Upper lobe of right lung (tissue), 1 donor: ENCODE measurements around the gene CRB3. TPM values are rescaled to one million over a fixed set of nuclear protein-coding genes. Genes with fewer than 3 reads are reported as not detected.
A peak's percentile ranks its signal among the peaks of the same experiment; 100 is the strongest.

Experiments
- ATAC-seq: fragments of 200-7000 bp; cut with Tn5 transposase; one replicate; pipeline ENCODE4 v1.9.1; 2020; ENCODE audit warnings: mild to moderate bottlenecking, moderate library complexity
- DNase-seq: peaks from one replicate; pipeline ENCODE4 v3.0.0-alpha.2; 2020
- H3K27ac ChIP-seq: fragments of 200-600 bp; one replicate; pipeline ENCODE4 v1.8.0; 2022
- H3K27me3 ChIP-seq: fragments of 200-600 bp; one replicate; pipeline ENCODE4 v1.8.0; 2022; ENCODE audit warnings: mild to moderate bottlenecking
- H3K36me3 ChIP-seq: fragments of 200-600 bp; one replicate; pipeline ENCODE4 v1.8.0; 2022
- H3K4me1 ChIP-seq: fragments of 200-600 bp; one replicate; pipeline ENCODE4 v1.8.0; 2022
- H3K4me3 ChIP-seq: fragments of 200-600 bp; one replicate; pipeline ENCODE4 v1.8.0; 2022; ENCODE audit warnings: mild to moderate bottlenecking
- H3K9me3 ChIP-seq: fragments of 200-600 bp; one replicate; pipeline ENCODE4 v1.8.0; 2022
- intact Hi-C: fragments of 100-400 bp; cut with DNase I; formaldehyde crosslinking; loops from one replicate; pipeline ENCODE4 v1.11.0; 2022
- microRNA-seq: library from miRNA; unstranded; fragments of <30 nt; microRNA quantifications from one replicate; pipeline ENCODE4 v1.2.0, GENCODE V29; 2020; ENCODE audit warnings: borderline microRNAs expressed
- total RNA-seq: library from RNA; stranded (reverse); fragmentation: NEBNext Ultra II Directional; extraction: Animal tissue kit (Norgen Biotek cat#: 25700); gene quantifications from one replicate; pipeline ENCODE4 v1.2.1, GENCODE V29; 2021
- TF ChIP-seq, protein P1 (sequence below): fragments of 200-600 bp; IDR thresholded peaks from one replicate; pipeline ENCODE4 v1.8.0; 2022; ENCODE audit warnings: antibody characterized with exemption
- donor health status: DM: no; HTN: yes; CAD: no; lungs with severe emphysema.

CRB3 gene
- total RNA-seq, 1 donor from 2014 or later: 48.4 TPM

DNA sequence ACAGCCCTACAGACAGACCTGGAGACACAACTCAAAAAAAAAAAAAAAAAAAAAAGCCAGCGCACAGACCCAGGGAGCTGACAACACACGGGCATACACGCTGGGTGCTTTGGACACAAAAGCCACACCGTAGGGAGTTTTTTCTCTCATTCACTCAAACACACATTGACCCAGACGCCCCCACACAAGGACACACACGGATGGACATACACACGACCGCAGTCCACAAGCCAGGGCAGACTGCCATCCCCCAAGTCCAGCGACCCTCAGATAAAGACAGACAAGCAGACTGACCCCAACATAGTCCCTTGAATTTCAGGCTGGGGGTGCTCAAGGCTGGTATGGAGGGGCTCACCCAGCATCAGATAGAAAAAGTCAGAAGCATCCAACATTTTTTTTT is 50.0 kb downstream of the CRB3 start:
- peaks cover 12% of the 10 kb centered on the region for H3K4me1 ChIP-seq
- ATAC-seq: no peak
- no peaks in the 10 kb centered on the region for H3K36me3 ChIP-seq
- H3K27me3 ChIP-seq: no peaks in the 10 kb centered on the region
- intact Hi-C loops: no loop called here
- no peak for DNase-seq
- no peak overlapping the region for H3K4me3 ChIP-seq
- no peaks in the 10 kb centered on the region for H3K9me3 ChIP-seq
- H3K27ac ChIP-seq: no peak overlapping the region
- TF ChIP-seq, protein P1, sequence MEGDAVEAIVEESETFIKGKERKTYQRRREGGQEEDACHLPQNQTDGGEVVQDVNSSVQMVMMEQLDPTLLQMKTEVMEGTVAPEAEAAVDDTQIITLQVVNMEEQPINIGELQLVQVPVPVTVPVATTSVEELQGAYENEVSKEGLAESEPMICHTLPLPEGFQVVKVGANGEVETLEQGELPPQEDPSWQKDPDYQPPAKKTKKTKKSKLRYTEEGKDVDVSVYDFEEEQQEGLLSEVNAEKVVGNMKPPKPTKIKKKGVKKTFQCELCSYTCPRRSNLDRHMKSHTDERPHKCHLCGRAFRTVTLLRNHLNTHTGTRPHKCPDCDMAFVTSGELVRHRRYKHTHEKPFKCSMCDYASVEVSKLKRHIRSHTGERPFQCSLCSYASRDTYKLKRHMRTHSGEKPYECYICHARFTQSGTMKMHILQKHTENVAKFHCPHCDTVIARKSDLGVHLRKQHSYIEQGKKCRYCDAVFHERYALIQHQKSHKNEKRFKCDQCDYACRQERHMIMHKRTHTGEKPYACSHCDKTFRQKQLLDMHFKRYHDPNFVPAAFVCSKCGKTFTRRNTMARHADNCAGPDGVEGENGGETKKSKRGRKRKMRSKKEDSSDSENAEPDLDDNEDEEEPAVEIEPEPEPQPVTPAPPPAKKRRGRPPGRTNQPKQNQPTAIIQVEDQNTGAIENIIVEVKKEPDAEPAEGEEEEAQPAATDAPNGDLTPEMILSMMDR: no peak

DNA sequence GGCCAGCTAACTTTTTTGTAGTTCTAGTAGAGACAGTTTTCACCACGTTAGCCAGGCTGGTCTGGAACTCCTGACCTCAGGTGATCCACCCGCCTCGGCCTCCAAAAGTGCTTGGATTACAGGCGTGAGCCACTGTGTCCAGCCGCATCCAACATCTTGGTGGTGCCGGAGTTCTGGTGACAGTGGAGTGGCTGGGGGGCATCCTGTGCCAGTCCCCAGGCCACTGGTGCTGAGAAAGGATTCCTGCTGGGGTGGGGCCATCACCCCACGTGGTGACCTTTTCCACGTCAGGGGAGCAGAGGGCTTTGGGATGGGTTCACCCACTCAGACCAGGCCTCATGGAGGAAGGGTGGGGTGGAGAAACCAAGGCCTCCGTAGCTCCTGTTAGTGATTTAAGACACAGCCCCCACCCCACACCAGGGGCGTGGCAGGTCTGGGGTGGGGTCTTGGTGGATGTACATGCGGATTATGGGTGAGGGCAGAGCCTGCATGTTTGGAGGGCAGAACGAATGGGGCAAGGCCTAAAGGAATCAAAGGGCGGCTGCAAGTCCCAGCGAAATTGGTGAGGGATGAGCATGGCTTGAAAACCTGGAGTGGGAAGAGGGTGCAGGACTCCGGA is 51.0 kb downstream of the CRB3 start:
- Histone ChIP-seq H3K27me3 (no peaks in the 10 kb centered on the region), H3K9me3 (no peaks in the 10 kb centered on the region), H3K4me1 (peaks cover 9% of the 10 kb centered on the region), H3K27ac (no peak overlapping the region), H3K4me3 (no peak overlapping the region), H3K36me3 (no peaks in the 10 kb centered on the region)
- TF ChIP-seq, protein P1: no peak
- intact Hi-C loops: no loop called here
- ATAC-seq (no peak), DNase-seq (no peak)

DNA sequence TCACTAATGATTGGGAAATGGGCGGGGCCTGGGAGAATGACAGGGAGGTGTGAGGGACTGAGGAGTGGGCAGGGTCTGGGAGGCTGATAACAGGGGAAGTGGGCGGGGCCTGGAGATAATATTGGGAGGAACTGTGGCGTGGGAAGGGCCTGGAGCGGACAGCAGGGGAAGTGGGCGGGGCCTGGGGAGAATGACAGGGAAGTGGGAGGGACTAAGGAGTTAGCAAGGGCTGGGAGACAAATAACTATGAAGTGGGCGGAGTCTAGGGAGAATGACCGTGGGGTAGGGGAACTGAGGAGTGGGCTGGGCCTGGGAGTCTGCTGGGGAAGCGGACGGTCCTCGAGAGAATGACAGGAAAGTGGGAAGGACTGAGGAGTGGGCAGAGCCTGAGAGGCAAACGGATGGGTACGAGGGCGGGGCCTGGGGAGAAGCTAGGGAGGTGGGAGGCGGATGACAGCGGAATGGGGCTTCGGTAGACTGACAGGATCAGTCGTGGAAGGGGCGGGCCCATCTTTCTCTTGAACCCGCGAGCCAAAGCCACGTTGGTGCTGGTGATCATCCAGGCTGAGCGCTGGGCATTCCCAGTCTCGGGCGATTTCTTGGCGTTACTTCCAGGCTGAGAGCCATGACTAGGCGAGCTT is 52.1 kb downstream of the CRB3 start:
- Histone ChIP-seq H3K27me3 (no peaks in the 10 kb centered on the region), H3K36me3 (no peaks in the 10 kb centered on the region), H3K9me3 (no peaks in the 10 kb centered on the region), H3K27ac (peak overlapping the region; percentile 78), H3K4me3 (peak overlapping the region; percentile 76), H3K4me1 (peaks cover 9% of the 10 kb centered on the region)
- ATAC-seq (peak; percentile 96), DNase-seq (peak; percentile 98)
- TF ChIP-seq, protein P1: no peak
- intact Hi-C loops: no loop called here

Small RNA genes lying within 50 kb of the gene (microRNA-seq; reads per million reads assigned to microRNA genes)
- gene MIR3940: 1.2 reads per million

Other genes with a start within 250 kb of the CRB3 start
- gene MLLT1, start 184.3 kb upstream of the CRB3 start, total RNA-seq: 73.4 TPM
- gene ACER1, start 130.7 kb upstream of the CRB3 start, total RNA-seq: not detected
- gene CLPP, start 102.7 kb upstream of the CRB3 start, total RNA-seq: 57.7 TPM
- 57.2 TPM for gene ALKBH7, start 91.5 kb upstream of the CRB3 start, total RNA-seq
- gene PSPN, start 88.3 kb upstream of the CRB3 start, total RNA-seq: 1.7 TPM
- 47.4 TPM for gene GTF2F1, start 71.1 kb upstream of the CRB3 start, total RNA-seq
- 186 TPM for gene KHSRP, start 39.5 kb upstream of the CRB3 start, total RNA-seq
- gene SLC25A41, start 30.5 kb upstream of the CRB3 start, total RNA-seq: not detected
- 51.4 TPM for gene SLC25A23, start 4.5 kb upstream of the CRB3 start, total RNA-seq
- gene DENND1C, start 17.5 kb downstream of the CRB3 start, total RNA-seq: 8.7 TPM
- 0.58 TPM for gene TUBB4A, start 38.0 kb downstream of the CRB3 start, total RNA-seq
- 7.4 TPM for gene TNFSF9, start 66.8 kb downstream of the CRB3 start, total RNA-seq
- 1.7 TPM for gene CD70, start 126.9 kb downstream of the CRB3 start, total RNA-seq
- 4.4 TPM for gene TNFSF14, start 205.9 kb downstream of the CRB3 start, total RNA-seq